ENCODE measurements around the gene RNASET2.

DNA sequence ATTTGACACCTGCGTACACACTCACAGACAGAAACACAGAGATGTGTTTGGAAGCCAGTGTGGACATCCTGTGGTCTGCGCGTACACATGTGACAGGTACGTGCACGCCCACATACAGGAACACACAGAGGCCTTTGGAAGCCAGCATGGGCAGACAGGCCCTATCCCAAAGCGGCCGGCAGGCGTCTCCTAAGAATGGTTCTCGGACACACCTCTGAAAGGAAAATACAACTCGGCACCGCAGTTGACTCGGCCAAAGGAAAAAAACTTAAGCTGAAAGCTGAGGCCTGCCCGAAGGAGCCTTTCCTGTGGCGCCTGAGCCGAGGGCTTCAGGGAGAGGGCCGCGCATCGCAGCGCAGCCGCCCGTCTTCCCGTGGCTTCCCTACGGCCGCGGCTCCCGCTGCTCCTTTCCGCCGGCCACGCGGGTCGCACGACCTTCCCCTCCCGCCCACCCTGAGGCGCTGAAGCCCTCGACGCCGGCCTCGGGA, 41.5 kb upstream of the RNASET2 start:
- TF ChIP-seq ZNF558 (CRISPR knock-in tag; IDR thresholded peaks at IDR 0.05; ENCODE audit: borderline replicate concordance) (no peak), ETV6 (CRISPR knock-in tag; conservative IDR thresholded peaks at IDR 0.05) (no peak), ZNF660 (CRISPR knock-in tag; IDR thresholded peaks at IDR 0.05; ENCODE audit: borderline replicate concordance, low read depth) (no peak), PRPF4 (IDR thresholded peaks at IDR 0.05; ENCODE audit: low read depth, low read length, poor library complexity, severe bottlenecking) (no peak), TCF7L2 (IDR thresholded peaks at IDR 0.05; ENCODE audit: low read depth, low read length) (no peak), RNF2 (conservative IDR thresholded peaks at IDR 0.05; ENCODE audit: low read depth) (no peak), ZNF367 (CRISPR knock-in tag; IDR thresholded peaks at IDR 0.05; ENCODE audit: borderline replicate concordance) (no peak), MAFK (conservative IDR thresholded peaks at IDR 0.05 in 1 of 2, IDR thresholded peaks at IDR 0.05 in 1 of 2; ENCODE audit: low read length in 2 of 2) (no peak), ZBTB21 (CRISPR knock-in tag; IDR thresholded peaks at IDR 0.05) (no peak)

All from HepG2 (cell line).